ENCODE results near the gene ARL14.

ARL14 gene

DNA sequence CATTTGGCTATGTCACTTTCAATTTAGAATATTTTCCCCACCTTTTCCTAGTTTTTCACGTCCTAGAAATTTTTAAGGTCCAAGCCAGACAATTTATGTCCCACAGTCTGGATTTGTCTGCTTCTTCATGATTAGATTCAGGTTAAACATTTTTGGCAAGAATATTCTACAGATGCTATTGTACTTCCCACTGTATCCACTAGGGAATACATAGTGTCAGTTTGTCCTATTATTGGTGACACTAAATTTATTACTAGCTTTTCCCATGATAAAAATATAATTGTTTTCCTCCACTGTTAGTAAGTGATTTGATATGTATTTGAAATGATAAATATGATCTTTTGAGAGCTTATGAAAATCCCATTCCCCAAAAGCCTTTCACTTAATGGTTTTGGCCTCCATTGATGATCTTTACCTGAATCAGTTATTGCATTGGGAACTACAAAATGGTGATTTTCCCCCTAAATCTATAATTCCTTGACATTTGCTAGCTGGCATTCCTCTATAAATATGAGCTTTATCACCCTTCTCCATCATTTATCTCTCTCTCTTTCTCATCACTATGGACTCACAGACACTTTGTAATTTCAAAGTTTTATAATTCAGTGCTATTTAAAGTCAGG, 8.3 kb downstream of the ARL14 start:
- no peak overlapping the region for H3K27ac ChIP-seq
- H3K4me1 ChIP-seq (ENCODE audit: control insufficient read depth in 1 of 2, insufficient read depth in 1 of 2, low read depth in 1 of 2, low read length in 1 of 2): no peaks in the 10 kb centered on the region

DNA sequence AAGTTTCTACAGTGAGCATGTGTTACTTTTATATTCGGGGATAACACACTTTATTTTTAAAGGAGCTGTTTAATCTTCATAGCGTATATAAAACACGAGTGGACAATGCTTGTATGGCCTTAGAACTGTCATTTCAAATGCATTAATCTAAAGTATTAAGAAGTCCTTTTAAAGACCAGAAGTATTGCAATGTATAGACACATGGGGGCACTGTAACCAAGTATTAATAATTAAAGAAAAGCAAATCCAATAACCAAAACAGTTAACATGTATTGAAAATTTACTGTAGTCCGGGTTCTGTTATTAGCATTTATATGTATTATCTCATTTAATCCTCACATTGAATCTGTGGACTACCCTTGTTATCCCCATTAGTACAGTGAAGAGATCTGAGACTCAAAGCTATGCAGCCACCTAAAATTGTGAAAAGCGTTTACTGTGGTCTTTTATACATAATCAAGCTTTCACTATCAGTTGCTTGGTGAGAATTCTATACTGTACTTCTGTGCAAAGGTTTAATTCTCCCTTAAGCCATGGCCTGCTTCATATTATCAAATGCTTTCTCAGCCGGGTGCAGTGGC, 10.1 kb downstream of the ARL14 start:
- Histone ChIP-seq H3K27ac (no peak overlapping the region), H3K36me3 (no peaks in the 10 kb centered on the region), H3K9me3 (no peaks in the 10 kb centered on the region), H3K4me3 (ENCODE audit: low read depth in 1 of 2, low read length in 1 of 2) (no peak overlapping the region), H3K4me1 (ENCODE audit: control insufficient read depth in 1 of 2, insufficient read depth in 1 of 2, low read depth in 1 of 2, low read length in 1 of 2) (no peaks in the 10 kb centered on the region), H3K27me3 (no peaks in the 10 kb centered on the region)
- TF ChIP-seq, protein P1, sequence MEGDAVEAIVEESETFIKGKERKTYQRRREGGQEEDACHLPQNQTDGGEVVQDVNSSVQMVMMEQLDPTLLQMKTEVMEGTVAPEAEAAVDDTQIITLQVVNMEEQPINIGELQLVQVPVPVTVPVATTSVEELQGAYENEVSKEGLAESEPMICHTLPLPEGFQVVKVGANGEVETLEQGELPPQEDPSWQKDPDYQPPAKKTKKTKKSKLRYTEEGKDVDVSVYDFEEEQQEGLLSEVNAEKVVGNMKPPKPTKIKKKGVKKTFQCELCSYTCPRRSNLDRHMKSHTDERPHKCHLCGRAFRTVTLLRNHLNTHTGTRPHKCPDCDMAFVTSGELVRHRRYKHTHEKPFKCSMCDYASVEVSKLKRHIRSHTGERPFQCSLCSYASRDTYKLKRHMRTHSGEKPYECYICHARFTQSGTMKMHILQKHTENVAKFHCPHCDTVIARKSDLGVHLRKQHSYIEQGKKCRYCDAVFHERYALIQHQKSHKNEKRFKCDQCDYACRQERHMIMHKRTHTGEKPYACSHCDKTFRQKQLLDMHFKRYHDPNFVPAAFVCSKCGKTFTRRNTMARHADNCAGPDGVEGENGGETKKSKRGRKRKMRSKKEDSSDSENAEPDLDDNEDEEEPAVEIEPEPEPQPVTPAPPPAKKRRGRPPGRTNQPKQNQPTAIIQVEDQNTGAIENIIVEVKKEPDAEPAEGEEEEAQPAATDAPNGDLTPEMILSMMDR (IDR thresholded peaks at IDR 0.05): no peak

More for the DNA sequence above, 8.3 kb downstream of the ARL14 start:
- TF ChIP-seq, protein P1 (IDR thresholded peaks at IDR 0.05): no peak
- Histone ChIP-seq H3K27me3 (no peaks in the 10 kb centered on the region), H3K36me3 (no peaks in the 10 kb centered on the region), H3K9me3 (no peaks in the 10 kb centered on the region), H3K4me3 (ENCODE audit: low read depth in 1 of 2, low read length in 1 of 2) (no peak overlapping the region)

DNA sequence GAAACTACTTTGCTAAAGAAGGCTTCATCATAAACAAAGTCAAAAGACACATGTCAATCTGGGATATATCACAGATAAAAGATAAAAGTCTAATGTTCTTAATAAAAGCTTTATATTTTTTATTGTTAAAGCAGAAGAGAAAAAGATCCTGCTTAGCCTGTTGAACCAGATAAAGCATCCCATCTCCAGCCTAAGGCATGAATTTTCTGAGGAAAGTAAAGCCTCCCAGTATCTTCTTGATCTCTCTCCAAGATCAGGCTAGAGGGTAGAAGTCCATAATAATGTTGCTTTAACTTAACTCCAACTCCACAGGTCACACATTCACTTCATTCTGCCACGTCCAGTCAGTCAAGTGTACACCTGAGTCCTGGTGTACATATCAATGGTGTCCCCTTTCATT, 14.2 kb downstream of the ARL14 start:
- Histone ChIP-seq H3K9me3 (no peaks in the 10 kb centered on the region), H3K4me3 (ENCODE audit: low read depth in 1 of 2, low read length in 1 of 2) (no peak overlapping the region), H3K27ac (no peak overlapping the region), H3K27me3 (no peaks in the 10 kb centered on the region), H3K4me1 (ENCODE audit: control insufficient read depth in 1 of 2, insufficient read depth in 1 of 2, low read depth in 1 of 2, low read length in 1 of 2) (no peaks in the 10 kb centered on the region), H3K36me3 (no peaks in the 10 kb centered on the region)
- TF ChIP-seq, protein P1 (IDR thresholded peaks at IDR 0.05): no peak

DNA sequence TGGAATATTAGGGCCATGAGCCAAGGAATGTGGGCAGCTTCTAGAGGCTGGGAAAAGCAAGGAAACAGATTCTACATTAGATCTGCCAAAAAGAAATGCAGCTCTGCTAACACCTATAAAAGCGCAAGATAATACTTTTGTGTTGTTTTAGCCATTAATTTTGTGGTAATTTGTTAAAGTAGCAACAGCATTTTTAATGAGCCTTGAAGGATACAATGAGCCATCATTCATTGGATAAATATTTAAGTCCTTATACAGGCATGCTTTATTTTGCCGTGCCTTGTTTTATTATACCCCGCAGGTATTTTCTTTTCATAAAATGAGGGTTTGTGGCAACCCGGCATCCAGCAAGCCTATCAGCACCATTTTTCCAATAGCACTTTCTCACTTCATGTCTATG, 15.0 kb downstream of the ARL14 start:
- TF ChIP-seq, protein P1 (IDR thresholded peaks at IDR 0.05): no peak
- Histone ChIP-seq H3K27ac (no peak overlapping the region), H3K4me3 (ENCODE audit: low read depth in 1 of 2, low read length in 1 of 2) (no peak overlapping the region), H3K27me3 (no peaks in the 10 kb centered on the region), H3K9me3 (no peaks in the 10 kb centered on the region), H3K4me1 (ENCODE audit: control insufficient read depth in 1 of 2, insufficient read depth in 1 of 2, low read depth in 1 of 2, low read length in 1 of 2) (no peaks in the 10 kb centered on the region), H3K36me3 (no peaks in the 10 kb centered on the region)

DNA sequence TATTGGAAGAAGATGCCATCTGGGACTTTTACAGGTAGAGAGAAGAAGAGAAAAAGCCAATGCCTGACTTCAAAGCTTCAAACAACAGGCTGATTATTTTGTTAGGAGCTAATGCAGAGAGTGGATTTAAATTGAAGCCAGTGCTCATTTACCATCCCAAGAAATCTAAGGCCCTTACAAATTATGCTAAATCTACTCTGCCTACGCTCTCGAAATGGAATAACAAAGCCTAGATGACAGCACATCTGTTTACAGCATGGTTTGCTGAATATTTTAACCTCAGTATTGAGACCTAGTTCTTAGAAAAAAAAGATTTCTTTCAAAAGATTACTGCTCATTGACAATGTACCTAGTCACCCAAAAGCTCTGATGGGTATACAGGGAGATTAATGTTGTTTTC, 16.2 kb downstream of the ARL14 start:
- no peaks in the 10 kb centered on the region for H3K27me3 ChIP-seq
- no peaks in the 10 kb centered on the region for H3K9me3 ChIP-seq
- no peaks in the 10 kb centered on the region for H3K4me1 ChIP-seq (ENCODE audit: control insufficient read depth in 1 of 2, insufficient read depth in 1 of 2, low read depth in 1 of 2, low read length in 1 of 2)
- H3K36me3 ChIP-seq: no peaks in the 10 kb centered on the region
- H3K27ac ChIP-seq: no peak overlapping the region
- H3K4me3 ChIP-seq (ENCODE audit: low read depth in 1 of 2, low read length in 1 of 2): no peak overlapping the region
- TF ChIP-seq, protein P1 (IDR thresholded peaks at IDR 0.05): no peak
